ENCODE data around the gene TCP11. TPM values are rescaled to one million over a fixed set of nuclear protein-coding genes. Genes with fewer than 3 reads are reported as not detected.
A peak's percentile ranks its signal among the peaks of the same experiment; 100 is the strongest.

TCP11 gene
- total RNA-seq, 1 donor from 2014 or later: not detected

GRCh38 chr6:35093118-35093445, 48.1 kb downstream of the TCP11 start:
- no peak for DNase-seq (ENCODE audit: low spot score)

DNA sequence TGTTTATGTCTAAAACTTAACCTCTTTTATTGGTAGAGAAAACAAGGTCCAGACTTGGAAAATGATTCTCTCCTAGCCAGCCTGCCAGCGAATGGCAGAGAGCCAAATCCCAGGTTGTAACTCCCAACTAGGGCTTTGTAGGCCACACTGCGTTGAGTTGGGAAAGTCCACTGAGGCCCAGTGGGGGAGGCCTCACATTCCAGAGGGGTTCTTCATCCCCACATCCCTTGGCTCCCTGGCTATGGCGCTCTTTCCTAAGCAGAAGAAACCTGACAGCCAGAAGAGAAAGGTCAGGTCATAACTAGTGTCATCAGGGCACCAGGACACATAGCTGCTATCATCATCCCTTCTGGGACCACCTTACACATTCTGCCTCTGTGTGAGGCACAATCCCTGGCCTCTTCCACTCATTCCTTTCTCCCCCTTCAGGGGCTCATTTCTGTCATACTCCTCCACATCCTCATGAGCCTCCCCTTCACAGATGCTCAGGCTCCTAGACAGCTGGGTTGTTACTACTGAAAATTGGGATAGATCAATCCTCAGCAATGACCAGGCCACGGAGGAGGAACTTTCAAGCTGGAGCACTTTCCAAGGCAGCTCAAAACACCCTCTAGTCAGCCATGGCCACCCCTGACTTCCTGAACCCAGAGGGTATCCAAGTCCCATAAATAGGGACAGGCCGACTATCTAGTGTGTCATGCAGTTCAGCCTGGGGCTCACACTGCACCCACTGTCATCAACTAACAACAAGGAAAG, 48.6 kb downstream of the TCP11 start:
- peak; percentile 26 for DNase-seq (ENCODE audit: low spot score)

- DNase-seq (ENCODE audit: low spot score): no peak
Observed at GRCh38 chr6:35091346-35092083, 49.6 kb downstream of the TCP11 start.

- no peak for DNase-seq (ENCODE audit: low spot score)
Observed at GRCh38 chr6:35090734-35091133, 50.4 kb downstream of the TCP11 start.

DNA sequence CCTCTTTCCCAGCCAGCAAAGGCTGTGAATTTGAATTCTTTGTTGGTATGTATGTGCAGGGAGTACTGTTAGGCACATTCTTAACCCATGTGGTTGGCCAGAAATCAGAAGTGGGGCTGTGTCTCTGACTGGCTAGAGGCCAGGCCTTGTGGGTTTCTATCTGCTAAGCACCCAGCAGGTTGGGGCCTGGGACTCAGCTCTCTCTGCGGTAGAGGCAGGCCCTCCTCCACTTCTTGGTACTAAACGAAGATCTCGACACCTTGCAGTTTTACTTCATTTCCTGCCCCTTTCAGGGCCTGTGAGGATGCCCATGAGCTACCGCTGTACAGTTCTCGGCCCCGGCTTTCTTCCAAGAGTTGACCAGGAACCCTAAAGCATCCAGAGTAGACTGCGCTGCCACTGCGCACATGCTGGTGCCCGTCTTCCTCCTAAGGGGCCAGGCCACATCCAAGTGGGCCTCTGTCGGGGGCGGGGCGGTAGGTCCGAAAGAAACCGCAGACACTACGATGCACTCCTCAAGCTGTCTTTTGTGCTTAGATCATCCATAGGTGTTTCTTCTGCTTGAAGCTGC, 51.1 kb downstream of the TCP11 start:
- DNase-seq (ENCODE audit: low spot score): peak; percentile 21

DNA sequence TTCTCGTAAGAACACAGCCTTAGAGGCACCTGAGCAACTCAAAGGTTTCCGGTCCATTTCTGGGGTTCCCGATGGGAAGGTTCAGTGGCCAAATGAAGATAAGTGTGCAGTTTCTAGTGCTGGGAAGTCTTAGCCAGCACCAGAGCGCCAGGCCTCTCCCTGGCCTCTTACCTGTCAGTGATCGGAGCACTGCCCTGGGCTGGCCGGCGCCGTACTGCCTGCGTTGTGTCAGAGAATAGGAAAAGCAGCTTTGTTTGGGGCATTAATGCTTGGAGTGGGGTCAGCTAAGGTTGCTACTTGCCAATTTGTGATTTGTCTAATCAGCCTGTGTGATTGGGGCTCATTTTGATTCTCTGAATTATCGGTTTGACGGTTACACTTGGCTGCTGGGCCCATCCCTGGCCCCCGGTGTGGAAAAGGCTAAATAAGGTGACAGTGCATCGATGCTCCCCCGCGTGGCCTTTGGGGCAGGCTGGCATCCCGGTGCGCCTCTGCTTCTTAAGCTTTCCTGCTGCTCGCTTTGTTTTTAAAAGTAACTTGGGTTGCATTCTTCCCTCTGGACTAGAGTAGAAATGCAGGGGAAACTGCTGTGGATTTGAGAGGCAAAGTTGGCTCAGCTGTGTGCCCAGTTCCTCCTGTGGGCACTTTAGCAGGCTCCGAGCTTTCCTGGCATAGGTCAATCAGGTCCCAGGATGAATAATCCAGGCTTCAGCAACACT, 51.8 kb downstream of the TCP11 start:
- no peak for DNase-seq (ENCODE audit: low spot score)

GRCh38 chr6:35088281-35089215, 52.6 kb downstream of the TCP11 start:
- no peak for DNase-seq (ENCODE audit: low spot score)

DNA sequence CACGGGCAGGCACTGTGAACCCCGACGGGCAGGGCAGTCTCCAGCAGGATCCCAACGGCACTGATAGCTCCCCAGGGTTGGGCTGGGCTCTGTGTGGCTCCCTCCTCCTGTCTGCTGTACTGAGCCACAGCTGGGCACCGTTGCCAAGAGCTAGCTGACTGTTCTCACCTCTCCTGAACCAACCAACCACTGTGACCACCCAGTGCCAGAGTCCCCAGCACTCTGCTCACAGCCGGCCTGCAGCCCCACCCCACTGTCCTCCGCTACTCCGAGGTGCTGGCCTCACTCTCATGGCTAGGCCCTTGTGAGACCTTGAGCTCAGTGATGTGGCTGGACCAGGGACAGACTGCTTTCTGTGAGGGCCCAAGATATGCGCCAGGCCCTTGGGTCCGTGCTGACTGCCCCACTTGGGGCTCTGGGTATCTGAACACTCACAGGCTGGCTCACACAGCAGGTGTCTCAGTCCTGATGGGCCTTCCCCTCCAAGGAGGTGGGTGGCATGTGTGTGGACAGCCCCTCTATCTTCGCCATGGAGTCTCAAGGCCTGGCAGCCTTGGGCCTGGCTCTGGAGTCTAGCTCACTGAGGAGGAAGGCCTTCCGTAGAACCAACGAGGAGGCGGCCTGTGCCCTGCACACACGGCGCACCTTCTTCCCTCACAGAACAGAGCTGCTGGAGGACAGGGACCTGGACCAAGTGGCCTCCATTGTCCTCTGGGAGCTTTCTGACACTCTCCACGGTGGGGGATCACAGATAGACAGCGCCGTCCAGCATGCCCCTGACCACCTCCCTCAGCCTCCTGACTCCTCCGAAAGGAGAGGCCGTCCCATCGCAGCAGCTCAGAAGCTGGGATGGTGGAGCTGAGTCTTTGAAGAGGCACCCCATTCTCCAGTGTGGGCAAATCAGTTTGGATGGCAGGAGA, 53.5 kb downstream of the TCP11 start:
- no peak for DNase-seq (ENCODE audit: low spot score)

DNA sequence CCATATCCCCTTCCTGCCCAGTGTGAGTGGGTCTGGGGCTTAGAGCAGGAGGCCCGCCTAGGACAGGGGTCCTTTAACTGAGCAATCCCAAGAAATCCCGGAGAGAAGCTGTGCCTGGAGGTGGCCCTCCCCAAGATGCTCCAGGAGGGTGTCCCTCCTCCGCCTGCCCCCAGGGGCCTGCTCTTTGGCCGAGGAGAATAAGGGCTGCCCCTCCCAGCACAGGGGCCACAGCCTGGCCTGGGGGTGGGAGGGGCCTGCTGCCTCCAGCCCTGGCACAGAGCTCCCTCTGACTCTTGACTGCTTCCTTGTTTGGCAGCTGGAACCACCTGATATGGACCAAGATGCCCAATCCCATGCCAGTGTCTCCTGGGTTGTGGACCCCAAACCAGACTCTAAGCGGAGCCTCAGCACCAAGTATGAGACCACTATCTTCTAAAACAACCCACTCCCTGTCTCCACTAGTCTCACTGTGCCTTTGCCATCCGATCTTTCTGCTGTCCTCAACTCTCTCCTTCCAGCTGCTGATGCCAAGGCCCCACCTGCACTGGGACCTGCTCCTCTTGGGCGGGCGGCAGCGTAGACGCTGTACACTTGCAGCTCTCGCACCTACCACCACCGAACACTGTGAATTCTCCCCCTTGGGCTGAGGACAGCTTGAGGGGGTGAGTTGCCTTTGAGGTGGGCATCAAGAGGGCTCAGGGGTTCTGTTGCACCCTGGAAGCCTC, 54.3 kb downstream of the TCP11 start:
- no peak for DNase-seq (ENCODE audit: low spot score)

DNA sequence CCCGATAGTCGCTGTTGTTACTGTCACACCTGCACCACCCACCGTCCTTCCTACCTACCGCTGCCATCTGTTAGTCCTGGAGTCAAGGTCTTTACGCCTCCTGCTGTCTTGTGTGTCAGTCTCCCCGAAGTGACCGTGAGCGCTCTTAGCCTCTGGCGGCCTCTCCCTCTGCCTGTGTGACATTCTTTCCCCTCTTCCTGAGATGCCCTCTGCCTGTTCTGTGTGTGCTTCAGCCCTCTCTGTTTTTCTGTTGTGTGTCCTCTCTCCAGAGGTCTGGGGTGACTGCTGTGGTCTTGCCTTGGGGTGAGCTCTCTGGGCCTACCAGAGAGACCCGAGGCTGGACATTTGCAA, 54.9 kb downstream of the TCP11 start:
- no peak for DNase-seq (ENCODE audit: low spot score)

DNA sequence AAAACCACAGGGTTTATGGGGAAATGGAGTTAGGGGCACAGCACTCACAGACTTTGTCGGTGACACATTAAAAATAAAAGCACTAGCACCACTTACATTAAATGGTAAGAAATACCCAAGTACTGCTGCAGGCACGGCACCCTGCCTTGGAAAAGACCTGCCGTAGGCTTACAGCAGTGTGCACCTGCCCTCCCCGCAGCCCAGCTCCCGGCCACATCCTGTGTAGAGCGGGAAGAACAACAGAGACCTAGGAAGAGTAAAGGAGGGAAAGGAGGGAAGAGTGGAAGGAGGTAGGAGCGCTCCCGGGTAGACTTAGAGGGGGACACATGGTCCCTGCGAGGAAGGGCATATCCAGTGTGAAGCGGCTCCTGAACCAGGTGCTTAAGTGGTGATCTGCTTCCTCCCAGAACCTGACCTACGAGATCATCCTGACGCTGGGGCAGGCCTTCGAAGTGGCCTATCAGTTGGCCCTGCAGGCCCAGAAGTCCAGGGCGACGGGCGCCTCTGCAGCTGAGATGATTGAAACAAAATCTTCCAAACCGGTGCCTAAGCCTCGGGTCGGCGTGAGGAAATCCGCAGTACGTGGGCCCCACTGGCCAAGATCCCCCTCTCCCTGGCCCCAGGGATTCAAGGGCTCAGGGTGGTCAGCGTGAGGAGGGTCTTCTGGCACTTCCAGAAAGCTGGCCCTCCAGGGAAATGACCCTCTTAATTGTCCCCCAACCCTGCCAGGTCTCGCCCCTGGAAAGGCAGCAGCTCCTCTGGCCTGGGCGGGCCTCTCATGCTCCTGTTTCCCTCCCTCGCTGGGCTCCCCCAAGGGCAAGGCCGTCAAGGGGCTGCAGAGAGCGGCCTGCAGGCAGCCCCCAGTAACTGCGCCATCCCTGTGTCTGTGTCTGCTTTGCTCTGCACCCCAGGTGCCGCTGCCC, 55.5 kb downstream of the TCP11 start:
- no peak for DNase-seq (ENCODE audit: low spot score)

DNA sequence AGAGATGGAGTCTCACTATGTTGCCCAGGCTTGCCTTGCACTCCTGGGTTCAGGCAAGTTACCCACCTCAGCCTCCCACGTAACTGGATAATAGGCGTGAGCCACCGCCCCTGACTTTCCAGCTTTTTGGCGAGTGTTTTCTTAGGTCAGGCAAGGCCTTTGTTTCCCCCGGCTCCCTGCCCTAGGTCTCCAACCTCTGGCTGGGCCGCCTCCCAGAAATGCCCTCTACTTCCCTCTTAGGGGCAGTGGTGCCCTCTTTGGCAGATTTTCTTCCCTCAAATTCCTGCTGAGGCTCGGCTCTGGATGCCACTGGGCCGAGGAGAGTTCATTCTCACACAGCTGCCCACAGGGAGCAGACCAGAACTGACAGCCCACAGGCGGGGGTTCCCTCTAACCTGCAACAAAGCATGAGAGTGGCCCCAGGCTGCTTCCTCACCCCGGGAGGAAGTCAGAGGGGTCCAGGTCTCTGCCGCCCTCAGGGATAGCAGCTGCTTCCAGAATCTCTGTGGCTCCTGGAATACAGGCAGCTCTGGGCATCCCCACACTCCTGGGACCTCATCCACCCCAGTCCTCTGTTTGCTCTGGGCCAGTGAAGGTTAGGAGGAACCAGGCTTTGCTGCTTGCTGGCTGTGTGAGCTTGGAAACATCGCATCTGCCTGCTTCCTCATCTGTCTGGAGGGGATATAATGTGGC, 56.5 kb downstream of the TCP11 start:
- DNase-seq (ENCODE audit: low spot score): no peak

GRCh38 chr6:35084041-35084491, 57.1 kb downstream of the TCP11 start:
- no peak for DNase-seq (ENCODE audit: low spot score)

DNA sequence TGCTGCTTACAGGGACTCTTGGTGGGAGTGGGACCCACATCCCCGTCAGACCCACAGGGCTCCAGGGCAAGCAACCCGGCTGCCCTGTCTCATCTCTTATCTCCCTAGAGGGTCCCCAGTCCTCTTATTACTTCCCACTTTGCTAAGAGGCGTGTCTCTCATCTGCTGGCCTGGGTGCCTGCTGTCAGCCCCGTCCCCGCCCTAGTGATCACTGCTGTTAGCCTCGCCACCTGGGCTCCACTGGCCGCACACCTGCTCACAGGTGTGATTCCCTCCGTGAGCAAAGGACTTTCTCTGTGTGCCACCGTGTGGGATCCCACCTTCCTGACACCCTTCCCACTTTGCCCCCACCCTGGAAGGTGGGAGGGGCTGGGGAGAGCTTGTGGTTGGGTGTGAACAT, 57.6 kb downstream of the TCP11 start:
- no peak for DNase-seq (ENCODE audit: low spot score)

DNA sequence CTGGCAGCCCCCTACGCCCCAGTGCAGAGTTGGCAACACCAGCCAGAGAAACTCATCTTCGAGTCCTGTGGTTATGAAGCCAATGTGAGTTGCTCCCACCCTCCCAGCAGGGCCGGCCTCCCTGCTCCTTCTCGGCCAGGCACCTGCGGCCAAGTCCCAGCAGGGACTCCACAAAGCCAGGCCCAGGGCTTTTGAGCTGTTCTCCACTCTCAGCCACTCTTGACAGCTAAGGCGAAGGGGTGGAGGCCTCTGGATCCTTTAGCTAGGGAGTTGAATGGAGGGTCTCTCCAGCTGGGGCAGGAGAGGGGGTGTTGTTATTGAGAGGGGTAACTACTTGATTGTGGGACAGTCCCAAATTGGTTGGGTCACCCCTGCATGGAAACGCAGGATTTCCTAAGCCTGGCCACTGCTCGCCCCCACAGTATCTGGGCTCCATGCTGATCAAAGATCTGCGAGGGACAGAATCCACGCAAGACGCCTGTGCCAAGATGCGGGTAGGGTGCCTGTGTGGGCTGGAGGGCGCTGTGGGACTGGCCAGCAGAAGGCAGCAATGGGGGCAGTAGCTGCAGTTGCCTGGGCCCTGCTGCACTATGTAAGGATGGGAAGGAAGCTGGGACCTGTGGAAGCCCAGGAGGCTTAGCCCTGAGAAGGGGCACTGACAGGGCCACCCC, 58.3 kb downstream of the TCP11 start:
- no peak for DNase-seq (ENCODE audit: low spot score)

DNA sequence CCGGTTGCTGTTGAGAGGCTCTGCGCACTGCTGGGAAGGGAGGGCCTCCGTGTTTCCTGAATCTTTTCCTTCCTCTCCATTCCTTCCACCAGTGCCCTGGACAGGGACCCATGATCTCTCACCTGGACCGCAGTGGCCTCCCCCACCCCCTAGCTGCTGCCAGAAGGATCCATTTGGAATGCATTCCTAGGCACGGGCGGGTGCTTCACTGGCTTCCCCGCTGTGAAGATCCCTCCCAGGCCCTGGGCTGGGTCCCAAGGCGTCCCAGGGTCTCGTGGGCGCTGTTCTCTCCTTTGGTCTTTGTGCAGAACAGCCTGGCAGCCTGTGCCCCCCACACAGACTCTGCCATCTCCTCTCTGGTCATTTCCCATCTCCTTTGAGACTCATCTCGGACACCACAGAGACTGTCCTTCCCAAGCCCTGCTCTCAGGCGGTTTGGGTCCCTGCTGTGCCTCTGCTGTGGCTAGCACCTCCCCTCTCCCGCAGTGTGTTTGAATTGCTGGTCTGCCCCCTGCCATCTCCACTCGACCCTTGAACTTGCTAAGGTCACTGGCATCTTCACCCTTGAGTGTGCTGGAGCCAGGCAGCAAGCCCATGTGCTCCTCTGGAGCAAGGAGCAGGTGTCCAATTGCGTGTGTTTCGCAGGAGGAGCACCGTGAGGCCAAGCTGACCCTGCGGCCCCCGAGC, 59.0 kb downstream of the TCP11 start:
- DNase-seq (ENCODE audit: low spot score): no peak

Data from umbilical cord (tissue), 2 donors.